ENCODE measurements around the gene SCO2. TPM values are rescaled to one million over a fixed set of nuclear protein-coding genes. Genes with fewer than 3 reads are reported as not detected.

Gene SCO2
- total and polyA plus RNA-seq, 4 donors: 0.37 to 9.3 (median 6.1) TPM

DNA sequence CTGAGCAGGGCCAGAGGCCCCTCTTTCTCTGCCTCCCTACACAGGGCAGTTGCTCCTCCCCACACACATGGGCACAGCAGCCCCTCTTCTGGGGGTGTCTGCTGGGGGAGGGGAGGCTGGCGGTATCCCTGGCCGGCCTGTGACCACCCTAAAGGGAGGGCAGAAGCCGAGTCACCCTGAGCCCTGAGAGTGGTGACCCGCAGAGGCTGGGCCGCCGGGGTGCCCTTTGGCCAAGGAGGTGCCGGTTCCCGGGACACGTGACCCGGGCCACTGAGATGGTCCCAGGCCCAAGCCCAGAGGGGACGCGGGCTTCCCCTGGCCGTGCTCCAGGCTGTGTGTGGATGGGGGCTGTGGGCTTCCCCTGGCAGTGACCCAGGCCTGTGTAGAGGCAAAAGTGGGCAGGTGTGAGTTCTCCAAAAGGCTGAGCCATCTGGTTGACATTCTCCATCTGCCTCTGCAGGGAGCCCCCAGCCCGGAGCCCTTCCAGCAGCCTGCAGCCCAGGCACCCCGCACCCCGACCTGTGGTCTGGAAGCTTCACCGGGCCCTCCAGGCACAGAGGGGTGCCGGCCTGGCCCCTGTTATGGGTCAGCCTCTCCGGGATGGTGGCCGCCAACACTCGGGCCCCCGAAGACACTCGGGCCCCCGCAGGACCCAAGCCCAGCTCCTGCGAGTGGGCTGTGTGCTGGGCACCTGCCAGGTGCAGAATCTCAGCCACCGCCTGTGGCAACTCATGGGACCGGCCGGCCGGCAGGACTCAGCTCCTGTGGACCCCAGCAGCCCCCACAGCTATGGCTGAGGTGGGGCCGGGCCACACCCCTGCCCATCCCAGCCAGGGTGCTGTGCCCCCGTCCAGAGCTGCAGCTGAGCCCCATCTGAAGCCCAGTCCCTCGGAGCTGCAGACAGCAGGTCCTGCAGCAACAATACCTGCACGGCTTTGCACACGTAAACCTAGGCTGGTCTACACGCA, 43.0 kb downstream of the SCO2 start:
- DNase-seq: no peak
- WGBS, 2 donors: 70 to 73% methylated on average over 34 to 35 of the region's 35 CpGs
- no peaks in the 10 kb centered on the region for H3K36me3 ChIP-seq (ENCODE audit: control insufficient read depth in 4 of 4, insufficient read depth in 4 of 4, low read length in 4 of 4)
- no peaks in the 10 kb centered on the region for H3K9me3 ChIP-seq (ENCODE audit: control insufficient read depth in 4 of 4, insufficient read depth in 3 of 4, low read length in 3 of 4)
- ATAC-seq (ENCODE audit: insufficient read depth, low FRiP score): no peak
- H3K27ac ChIP-seq (ENCODE audit: low read depth in 1 of 2, low read length in 1 of 2): no peak overlapping the region
- H3K4me1 ChIP-seq (ENCODE audit: control insufficient read depth in 5 of 5, insufficient read depth in 5 of 5, low read length in 5 of 5): peaks cover 0 to 5% (median 0%) of the 10 kb centered on the region in 5 donors
- H3K9ac ChIP-seq (ENCODE audit: insufficient read depth in 1 of 2, low read length in 2 of 2): no peak overlapping the region
- TF ChIP-seq, protein P1, sequence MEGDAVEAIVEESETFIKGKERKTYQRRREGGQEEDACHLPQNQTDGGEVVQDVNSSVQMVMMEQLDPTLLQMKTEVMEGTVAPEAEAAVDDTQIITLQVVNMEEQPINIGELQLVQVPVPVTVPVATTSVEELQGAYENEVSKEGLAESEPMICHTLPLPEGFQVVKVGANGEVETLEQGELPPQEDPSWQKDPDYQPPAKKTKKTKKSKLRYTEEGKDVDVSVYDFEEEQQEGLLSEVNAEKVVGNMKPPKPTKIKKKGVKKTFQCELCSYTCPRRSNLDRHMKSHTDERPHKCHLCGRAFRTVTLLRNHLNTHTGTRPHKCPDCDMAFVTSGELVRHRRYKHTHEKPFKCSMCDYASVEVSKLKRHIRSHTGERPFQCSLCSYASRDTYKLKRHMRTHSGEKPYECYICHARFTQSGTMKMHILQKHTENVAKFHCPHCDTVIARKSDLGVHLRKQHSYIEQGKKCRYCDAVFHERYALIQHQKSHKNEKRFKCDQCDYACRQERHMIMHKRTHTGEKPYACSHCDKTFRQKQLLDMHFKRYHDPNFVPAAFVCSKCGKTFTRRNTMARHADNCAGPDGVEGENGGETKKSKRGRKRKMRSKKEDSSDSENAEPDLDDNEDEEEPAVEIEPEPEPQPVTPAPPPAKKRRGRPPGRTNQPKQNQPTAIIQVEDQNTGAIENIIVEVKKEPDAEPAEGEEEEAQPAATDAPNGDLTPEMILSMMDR (IDR thresholded peaks at IDR 0.05; ENCODE audit: control extremely low read depth, extremely low read depth): no peak
- peak overlapping the region; percentile 29 for H3K4me3 ChIP-seq
- peaks cover 0 to 37% (median 20%) of the 10 kb centered on the region in 3 donors for H3K27me3 ChIP-seq (ENCODE audit: control insufficient read depth in 3 of 3, insufficient read depth in 3 of 3, low read length in 2 of 3)

DNA sequence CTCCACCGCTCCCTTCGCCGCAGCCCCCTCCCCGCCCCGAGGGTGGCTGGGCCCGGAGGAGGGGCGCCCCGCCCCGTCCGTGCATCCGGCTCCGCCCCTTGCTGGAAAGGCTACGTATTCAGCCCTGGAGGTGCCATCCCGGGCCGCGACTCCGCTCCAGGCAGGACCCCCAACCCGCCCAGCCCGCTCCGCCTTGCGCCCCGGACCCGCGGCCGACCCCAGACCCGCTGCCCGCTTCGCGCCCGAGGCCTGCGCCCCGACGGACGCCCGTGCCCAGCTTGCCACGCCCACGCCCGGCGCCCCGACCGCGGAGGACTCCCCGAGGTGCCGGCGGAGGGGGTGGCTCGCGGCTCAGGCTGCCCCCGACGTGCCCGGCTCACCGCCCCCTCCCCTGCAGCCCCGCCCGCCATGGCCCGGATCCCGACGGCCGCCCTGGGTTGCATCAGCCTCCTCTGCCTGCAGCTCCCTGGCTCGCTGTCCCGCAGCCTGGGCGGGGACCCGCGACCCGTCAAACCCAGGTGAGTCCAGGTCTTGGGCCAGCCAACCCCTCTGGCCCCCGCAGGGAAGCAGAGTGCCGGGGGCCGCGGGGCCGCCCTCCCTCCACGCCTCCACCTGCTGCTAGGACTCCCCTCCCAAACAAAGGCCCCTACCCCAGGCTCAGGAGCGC, 43.8 kb downstream of the SCO2 start, which contains the start of gene ADM2:
Gene ADM2, plus strand, starts transcription at position 104 of the 667 bp plus-strand sequence. Its CDS starts 305 bp downstream, at position 409.
- TF ChIP-seq, protein P1 (IDR thresholded peaks at IDR 0.05; ENCODE audit: control extremely low read depth, extremely low read depth): no peak
- peak; percentile 19 to 44 (median 39) for DNase-seq
- no peak within 1 kb of the TSS for H3K27ac ChIP-seq (ENCODE audit: low read depth in 1 of 2, low read length in 1 of 2)
- peak; percentile 37 for ATAC-seq (ENCODE audit: insufficient read depth, low FRiP score)
- H3K27me3 ChIP-seq (ENCODE audit: control insufficient read depth in 3 of 3, insufficient read depth in 3 of 3, low read length in 2 of 3): peaks cover 0 to 37% (median 20%) of the 10 kb centered on the region in 3 donors
- H3K4me1 ChIP-seq (ENCODE audit: control insufficient read depth in 5 of 5, insufficient read depth in 5 of 5, low read length in 5 of 5): peaks cover 0 to 5% (median 0%) of the 10 kb centered on the region in 5 donors
- 4 to 5% methylated on average over 36 to 70 of the region's 70 CpGs for WGBS, 2 donors
- no peaks in the 10 kb centered on the region for H3K36me3 ChIP-seq (ENCODE audit: control insufficient read depth in 4 of 4, insufficient read depth in 4 of 4, low read length in 4 of 4)
- H3K9ac ChIP-seq (ENCODE audit: insufficient read depth in 1 of 2, low read length in 2 of 2): no peak within 1 kb of the TSS
- no peaks in the 10 kb centered on the region for H3K9me3 ChIP-seq (ENCODE audit: control insufficient read depth in 4 of 4, insufficient read depth in 3 of 4, low read length in 3 of 4)
- H3K4me3 ChIP-seq: peak within 1 kb of the TSS; percentile 29

DNA sequence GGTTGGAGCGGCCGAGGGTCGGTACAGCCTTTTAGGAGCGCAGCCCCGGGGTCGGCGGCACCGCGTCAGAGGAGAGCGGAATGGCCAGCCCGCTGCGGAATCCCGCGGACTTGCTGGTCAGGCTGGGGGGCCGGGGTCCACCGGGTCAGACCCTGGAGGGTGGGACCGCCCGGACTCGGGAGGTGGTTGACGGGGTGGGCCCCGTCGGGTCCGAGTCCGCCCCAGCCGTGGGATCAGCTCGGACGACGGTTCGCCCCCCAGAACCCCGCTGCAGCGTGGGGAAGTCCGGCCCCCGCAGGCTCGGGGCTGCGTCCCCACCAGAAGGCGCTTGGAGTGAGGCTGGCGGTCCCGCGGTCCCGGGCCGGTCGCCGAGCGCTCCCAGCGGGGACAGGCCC, 44.4 kb downstream of the SCO2 start:
- WGBS, 2 donors: 4 to 6% methylated on average over 40 to 45 of the region's 45 CpGs
- Histone ChIP-seq H3K4me1 (ENCODE audit: control insufficient read depth in 5 of 5, insufficient read depth in 5 of 5, low read length in 5 of 5) (peaks cover 0 to 5% (median 0%) of the 10 kb centered on the region in 5 donors), H3K4me3 (peak overlapping the region; percentile 29), H3K9ac (ENCODE audit: insufficient read depth in 1 of 2, low read length in 2 of 2) (no peak overlapping the region), H3K9me3 (ENCODE audit: control insufficient read depth in 4 of 4, insufficient read depth in 3 of 4, low read length in 3 of 4) (no peaks in the 10 kb centered on the region), H3K27me3 (ENCODE audit: control insufficient read depth in 3 of 3, insufficient read depth in 3 of 3, low read length in 2 of 3) (peaks cover 0 to 34% (median 20%) of the 10 kb centered on the region in 3 donors), H3K36me3 (ENCODE audit: control insufficient read depth in 4 of 4, insufficient read depth in 4 of 4, low read length in 4 of 4) (no peaks in the 10 kb centered on the region), H3K27ac (ENCODE audit: low read depth in 1 of 2, low read length in 1 of 2) (no peak overlapping the region)
- DNase-seq: no peak
- no peak for ATAC-seq (ENCODE audit: insufficient read depth, low FRiP score)
- TF ChIP-seq, protein P1 (IDR thresholded peaks at IDR 0.05; ENCODE audit: control extremely low read depth, extremely low read depth): no peak
